Epidermal melanocyte (primary cell): Measurements from ENCODE around the gene CRIP3.

Experiments used
- DNase-seq: peaks from one replicate; pipeline ENCODE4 v3.0.0; 2011; ENCODE audit warnings: low spot score; ENCODE audit not compliant: insufficient read length

CRIP3 gene

GRCh38 chr6:43257367-43258145 lies 51.1 kb downstream of the CRIP3 start:
- DNase-seq, result no peak

- DNase-seq, result no peak
Observed at GRCh38 chr6:43256670-43257366, 51.8 kb downstream of the CRIP3 start.
